Neural progenitor cell (in vitro differentiated cells): Measurements from ENCODE around the gene TDO2. TPM values are rescaled to one million over a fixed set of nuclear protein-coding genes. Genes with fewer than 3 reads are reported as not detected.

Experiments
- DNase-seq: peaks from one replicate; pipeline ENCODE4 v3.0.0-alpha.2; 2016; ENCODE audit warnings: low spot score
- H2AFZ ChIP-seq: fragments of 200-600 bp; sonication (generic); replicated peaks from 2 replicates; pipeline ENCODE4 v1.6.1; 2016; ENCODE audit warnings: antibody characterized with exemption
- H3F3A ChIP-seq: fragments of 200-600 bp; sonication (generic); 2 replicates; pipeline ENCODE4 v1.6.1; 2016; ENCODE audit warnings: antibody characterized with exemption, low read depth
- H3K27ac ChIP-seq: fragments of 200-600 bp; sonication (generic); 2 replicates; pipeline ENCODE4 v1.5.1; 2016; ENCODE audit warnings: mild to moderate bottlenecking
- H3K27me3 ChIP-seq: fragments of 200-600 bp; sonication (generic); 2 replicates; pipeline ENCODE4 v1.6.1; 2016; ENCODE audit warnings: mild to moderate bottlenecking, moderate library complexity
- H3K36me3 ChIP-seq: fragments of 200-600 bp; sonication (generic); 2 replicates; pipeline ENCODE4 v1.5.1; 2016
- H3K4me1 ChIP-seq: fragments of 200-600 bp; sonication (generic); 2 replicates; pipeline ENCODE4 v1.6.1; 2016; ENCODE audit warnings: mixed run types
- H3K4me2 ChIP-seq: fragments of 200-600 bp; sonication (generic); 2 replicates; pipeline ENCODE4 v1.6.1; 2016
- H3K4me3 ChIP-seq: fragments of 200-600 bp; sonication (generic); 2 replicates; pipeline ENCODE4 v1.5.1; 2016
- H3K79me2 ChIP-seq: fragments of 200-600 bp; sonication (generic); 2 replicates; pipeline ENCODE4 v1.6.1; 2016; ENCODE audit warnings: low read depth
- H3K9ac ChIP-seq: fragments of 200-600 bp; sonication (generic); 2 replicates; pipeline ENCODE4 v1.6.1; 2016
- H3K9me3 ChIP-seq: fragments of 200-600 bp; sonication (generic); 2 replicates; pipeline ENCODE4 v1.5.1; 2016; ENCODE audit warnings: low read depth
- H4K20me1 ChIP-seq: fragments of 200-600 bp; sonication (generic); 2 replicates; pipeline ENCODE4 v1.6.1; 2016; ENCODE audit warnings: low read depth
- H3K27ac Mint-ChIP-seq: 3 replicates; pipeline ENCODE4 v1.8.0; 2021; ENCODE audit warnings: mixed read lengths
- H3K27me3 Mint-ChIP-seq: 2 replicates; pipeline ENCODE4 v1.8.0; 2022; ENCODE audit warnings: low read depth, mild to moderate bottlenecking, inconsistent platforms, moderate library complexity, mixed read lengths; ENCODE audit not compliant: insufficient read depth
- H3K36me3 Mint-ChIP-seq: 3 replicates; pipeline ENCODE4 v1.8.0; 2021; ENCODE audit warnings: mixed read lengths
- H3K4me1 Mint-ChIP-seq: 3 replicates; pipeline ENCODE4 v1.8.0; 2021; ENCODE audit warnings: mixed read lengths
- H3K4me3 Mint-ChIP-seq: 3 replicates; pipeline ENCODE4 v1.8.0; 2021; ENCODE audit warnings: mild to moderate bottlenecking, moderate library complexity, mixed read lengths
- H3K9me3 Mint-ChIP-seq: 3 replicates; pipeline ENCODE4 v1.8.0; 2020; ENCODE audit warnings: mixed read lengths
- EZH2 ChIP-seq: fragments of 200-600 bp; sonication (generic); IDR thresholded peaks from 2 replicates; pipeline ENCODE4 v1.6.1; 2017; ENCODE audit warnings: antibody characterized with exemption, mild to moderate bottlenecking, moderate library complexity
- EZH2phosphoT487 ChIP-seq: fragments of 200-600 bp; sonication (generic); IDR thresholded peaks from 2 replicates; pipeline ENCODE4 v1.6.1; 2017; ENCODE audit warnings: antibody characterized with exemption
- total RNA-seq: library from RNA; depleted of rRNA; stranded (reverse); fragments of >200 nt; gene quantifications from 2 replicates; pipeline ENCODE4 v1.2.3, GENCODE V29; 2015; ENCODE audit warnings: low replicate concordance
- TF ChIP-seq, protein P1 (sequence below): fragments of 200-600 bp; sonication (generic); IDR thresholded peaks from 2 replicates; pipeline ENCODE4 v1.5.1; 2017; ENCODE audit warnings: antibody characterized with exemption, mild to moderate bottlenecking

Gene TDO2
- total RNA-seq, 1 donor from 2014 or later, result not detected

DNA sequence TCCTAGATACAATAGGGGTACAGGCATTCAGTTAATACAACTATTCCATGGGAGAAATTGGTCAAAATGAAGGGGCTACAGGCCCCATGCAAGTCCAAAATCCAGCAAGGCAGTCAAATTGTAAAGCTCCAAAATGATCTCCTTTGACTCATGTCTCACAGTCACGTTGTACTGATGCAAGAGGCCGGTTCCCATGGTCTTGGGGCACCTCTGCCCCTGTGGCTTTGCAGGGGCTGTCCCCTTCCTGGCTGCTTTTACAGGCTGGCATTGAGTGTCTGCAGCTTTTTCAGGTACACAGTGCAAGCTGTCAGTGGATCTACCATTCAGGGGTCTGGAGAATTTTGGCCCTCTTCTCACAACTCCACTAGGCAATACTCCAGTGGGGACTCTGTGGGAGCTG is 24.9 kb upstream of the TDO2 start:
- Histone ChIP-seq H3K36me3 (no peaks in the 10 kb centered on the region), H3K9ac (no peak overlapping the region), H3K4me3 (no peak overlapping the region), H4K20me1 (no peaks in the 10 kb centered on the region), H3K27me3 (no peaks in the 10 kb centered on the region), H3K79me2 (no peaks in the 10 kb centered on the region), H3K4me2 (no peak overlapping the region), H3K27ac (no peak overlapping the region), H3F3A (no peaks in the 10 kb centered on the region), H3K9me3 (peaks cover 3% of the 10 kb centered on the region), H3K4me1 (no peaks in the 10 kb centered on the region), H2AFZ (no peak overlapping the region)
- Mint-ChIP-seq H3K27ac (no peak overlapping the region), H3K27me3 (peaks cover 5% of the 10 kb centered on the region), H3K9me3 (peaks cover 4% of the 10 kb centered on the region), H3K4me1 (no peaks in the 10 kb centered on the region), H3K36me3 (peaks cover 2% of the 10 kb centered on the region), H3K4me3 (no peak overlapping the region)
- TF ChIP-seq EZH2phosphoT487 (no peak), EZH2 (no peak)
- TF ChIP-seq, protein P1, sequence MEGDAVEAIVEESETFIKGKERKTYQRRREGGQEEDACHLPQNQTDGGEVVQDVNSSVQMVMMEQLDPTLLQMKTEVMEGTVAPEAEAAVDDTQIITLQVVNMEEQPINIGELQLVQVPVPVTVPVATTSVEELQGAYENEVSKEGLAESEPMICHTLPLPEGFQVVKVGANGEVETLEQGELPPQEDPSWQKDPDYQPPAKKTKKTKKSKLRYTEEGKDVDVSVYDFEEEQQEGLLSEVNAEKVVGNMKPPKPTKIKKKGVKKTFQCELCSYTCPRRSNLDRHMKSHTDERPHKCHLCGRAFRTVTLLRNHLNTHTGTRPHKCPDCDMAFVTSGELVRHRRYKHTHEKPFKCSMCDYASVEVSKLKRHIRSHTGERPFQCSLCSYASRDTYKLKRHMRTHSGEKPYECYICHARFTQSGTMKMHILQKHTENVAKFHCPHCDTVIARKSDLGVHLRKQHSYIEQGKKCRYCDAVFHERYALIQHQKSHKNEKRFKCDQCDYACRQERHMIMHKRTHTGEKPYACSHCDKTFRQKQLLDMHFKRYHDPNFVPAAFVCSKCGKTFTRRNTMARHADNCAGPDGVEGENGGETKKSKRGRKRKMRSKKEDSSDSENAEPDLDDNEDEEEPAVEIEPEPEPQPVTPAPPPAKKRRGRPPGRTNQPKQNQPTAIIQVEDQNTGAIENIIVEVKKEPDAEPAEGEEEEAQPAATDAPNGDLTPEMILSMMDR, result no peak
- no peak for DNase-seq

DNA sequence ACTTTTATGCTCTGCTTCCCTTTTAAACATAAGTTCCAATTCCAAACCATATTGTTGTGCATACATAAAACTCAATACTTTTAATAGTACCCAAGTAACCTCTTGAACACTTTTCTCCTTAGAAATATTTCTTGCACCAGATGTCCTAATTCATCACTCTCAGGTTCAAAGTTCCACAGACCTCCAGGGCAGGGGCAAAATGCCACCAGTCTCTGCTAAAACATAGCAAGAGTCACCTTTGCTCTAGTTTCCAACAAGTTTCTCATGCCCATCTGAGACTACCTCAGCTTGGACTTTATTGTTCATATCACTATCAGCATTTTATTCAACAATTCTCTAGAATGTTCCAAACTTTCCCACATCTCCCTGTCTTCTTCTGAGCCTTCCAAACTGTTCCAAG is 23.7 kb upstream of the TDO2 start:
- peaks cover 3% of the 10 kb centered on the region for H3K9me3 ChIP-seq
- H3K36me3 Mint-ChIP-seq, result peaks cover 4% of the 10 kb centered on the region
- H3K4me3 Mint-ChIP-seq, result no peak overlapping the region
- no peak overlapping the region for H3K9ac ChIP-seq
- no peak for DNase-seq
- no peaks in the 10 kb centered on the region for H3K79me2 ChIP-seq
- peaks cover 9% of the 10 kb centered on the region for H3K9me3 Mint-ChIP-seq
- H3K36me3 ChIP-seq, result no peaks in the 10 kb centered on the region
- H2AFZ ChIP-seq, result no peak overlapping the region
- TF ChIP-seq EZH2, result no peak
- TF ChIP-seq, protein P1, result no peak
- no peak for TF ChIP-seq EZH2phosphoT487
- H3K4me1 ChIP-seq, result no peaks in the 10 kb centered on the region
- no peaks in the 10 kb centered on the region for H3K27me3 ChIP-seq
- peaks cover 5% of the 10 kb centered on the region for H3K27me3 Mint-ChIP-seq
- H3K4me3 ChIP-seq, result no peak overlapping the region
- H3K27ac ChIP-seq, result no peak overlapping the region
- H3F3A ChIP-seq, result no peaks in the 10 kb centered on the region
- H3K27ac Mint-ChIP-seq, result no peak overlapping the region
- no peaks in the 10 kb centered on the region for H4K20me1 ChIP-seq
- H3K4me1 Mint-ChIP-seq, result no peaks in the 10 kb centered on the region
- no peak overlapping the region for H3K4me2 ChIP-seq

GRCh38 chr4:155881555-155881954 is 21.9 kb upstream of the TDO2 start:
- Mint-ChIP-seq H3K4me1 (no peaks in the 10 kb centered on the region), H3K36me3 (peaks cover 4% of the 10 kb centered on the region), H3K9me3 (peaks cover 9% of the 10 kb centered on the region), H3K27me3 (peaks cover 5% of the 10 kb centered on the region), H3K4me3 (no peak overlapping the region), H3K27ac (no peak overlapping the region)
- TF ChIP-seq, protein P1, result no peak
- no peak for TF ChIP-seq EZH2phosphoT487
- no peak for TF ChIP-seq EZH2
- no peak for DNase-seq
- H3K27ac ChIP-seq, result no peak overlapping the region
- H3K36me3 ChIP-seq, result no peaks in the 10 kb centered on the region
- H3K27me3 ChIP-seq, result no peaks in the 10 kb centered on the region
- no peaks in the 10 kb centered on the region for H3F3A ChIP-seq
- H3K9me3 ChIP-seq, result no peaks in the 10 kb centered on the region
- no peak overlapping the region for H3K4me3 ChIP-seq
- H3K4me1 ChIP-seq, result no peaks in the 10 kb centered on the region
- no peak overlapping the region for H2AFZ ChIP-seq
- no peak overlapping the region for H3K9ac ChIP-seq
- H3K79me2 ChIP-seq, result no peaks in the 10 kb centered on the region
- no peaks in the 10 kb centered on the region for H4K20me1 ChIP-seq
- H3K4me2 ChIP-seq, result no peak overlapping the region

DNA sequence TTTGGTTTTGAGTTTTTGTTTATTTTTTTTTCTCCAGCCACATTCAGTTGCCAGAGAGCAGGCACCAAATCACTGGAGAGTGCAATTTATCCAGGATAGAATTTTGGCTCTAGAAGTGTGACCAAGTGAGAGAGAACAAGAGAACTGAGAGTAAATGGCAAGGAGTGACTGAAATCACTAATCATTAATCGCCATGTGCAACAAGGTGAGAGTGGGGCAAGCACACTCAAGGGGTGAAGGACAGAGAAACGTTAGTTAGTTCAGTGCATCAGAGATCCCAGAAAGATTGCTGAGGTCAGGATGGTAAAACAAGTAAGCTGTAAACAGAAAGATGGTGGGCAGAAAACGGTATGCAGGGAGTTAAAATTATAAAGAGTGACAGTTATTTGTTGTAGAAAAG is 19.6 kb upstream of the TDO2 start:
- Mint-ChIP-seq H3K27ac (no peak overlapping the region), H3K27me3 (peaks cover 2% of the 10 kb centered on the region), H3K4me3 (no peak overlapping the region), H3K36me3 (peaks cover 4% of the 10 kb centered on the region), H3K9me3 (peaks cover 9% of the 10 kb centered on the region), H3K4me1 (no peaks in the 10 kb centered on the region)
- H3K27me3 ChIP-seq, result no peaks in the 10 kb centered on the region
- H3K27ac ChIP-seq, result no peak overlapping the region
- TF ChIP-seq, protein P1, result no peak
- no peak for TF ChIP-seq EZH2
- no peak for TF ChIP-seq EZH2phosphoT487
- H3K4me3 ChIP-seq, result no peak overlapping the region
- H4K20me1 ChIP-seq, result no peaks in the 10 kb centered on the region
- DNase-seq, result no peak
- no peaks in the 10 kb centered on the region for H3K4me1 ChIP-seq
- H3K9me3 ChIP-seq, result no peaks in the 10 kb centered on the region
- no peaks in the 10 kb centered on the region for H3K36me3 ChIP-seq
- no peak overlapping the region for H3K9ac ChIP-seq
- H3K79me2 ChIP-seq, result no peaks in the 10 kb centered on the region
- no peak overlapping the region for H2AFZ ChIP-seq
- no peaks in the 10 kb centered on the region for H3F3A ChIP-seq
- no peak overlapping the region for H3K4me2 ChIP-seq
